Measurements from ENCODE around the gene DOK6. TPM values are rescaled to one million over a fixed set of nuclear protein-coding genes. Genes with fewer than 3 reads are reported as not detected.
A peak's percentile ranks its signal among the peaks of the same experiment; 100 is the strongest.

Gene DOK6
- total and polyA plus RNA-seq, 12 donors, result 0.37 to 12.5 (median 4.6) TPM

DNA sequence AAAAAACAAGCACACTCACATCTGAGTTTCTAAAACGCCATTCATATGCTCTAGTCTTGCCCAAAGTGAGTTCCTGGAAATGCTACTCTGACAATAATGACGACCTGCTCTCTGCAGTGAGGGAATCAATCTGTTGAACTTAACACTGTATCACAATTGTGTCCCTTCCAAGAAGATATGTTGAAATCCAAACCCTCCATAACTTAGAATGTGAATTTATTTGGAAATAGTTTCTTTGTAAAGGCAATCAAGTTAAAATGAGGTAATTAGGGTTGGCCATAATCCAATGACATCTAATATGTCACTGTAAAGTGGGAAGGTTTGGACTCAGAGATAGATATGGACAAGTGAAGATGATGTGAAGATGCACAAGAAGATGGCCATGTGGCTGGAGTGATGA is 282.5 kb downstream of the DOK6 start:
- no peak overlapping the region for H3K27ac ChIP-seq
- no peaks in the 10 kb centered on the region for H3K36me3 ChIP-seq
- ATAC-seq, result no peak
- 67 to 80% methylated on average over 2 of the region's 2 CpGs for WGBS, 2 donors
- no peak for DNase-seq
- TF ChIP-seq, protein P1, sequence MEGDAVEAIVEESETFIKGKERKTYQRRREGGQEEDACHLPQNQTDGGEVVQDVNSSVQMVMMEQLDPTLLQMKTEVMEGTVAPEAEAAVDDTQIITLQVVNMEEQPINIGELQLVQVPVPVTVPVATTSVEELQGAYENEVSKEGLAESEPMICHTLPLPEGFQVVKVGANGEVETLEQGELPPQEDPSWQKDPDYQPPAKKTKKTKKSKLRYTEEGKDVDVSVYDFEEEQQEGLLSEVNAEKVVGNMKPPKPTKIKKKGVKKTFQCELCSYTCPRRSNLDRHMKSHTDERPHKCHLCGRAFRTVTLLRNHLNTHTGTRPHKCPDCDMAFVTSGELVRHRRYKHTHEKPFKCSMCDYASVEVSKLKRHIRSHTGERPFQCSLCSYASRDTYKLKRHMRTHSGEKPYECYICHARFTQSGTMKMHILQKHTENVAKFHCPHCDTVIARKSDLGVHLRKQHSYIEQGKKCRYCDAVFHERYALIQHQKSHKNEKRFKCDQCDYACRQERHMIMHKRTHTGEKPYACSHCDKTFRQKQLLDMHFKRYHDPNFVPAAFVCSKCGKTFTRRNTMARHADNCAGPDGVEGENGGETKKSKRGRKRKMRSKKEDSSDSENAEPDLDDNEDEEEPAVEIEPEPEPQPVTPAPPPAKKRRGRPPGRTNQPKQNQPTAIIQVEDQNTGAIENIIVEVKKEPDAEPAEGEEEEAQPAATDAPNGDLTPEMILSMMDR (IDR thresholded peaks at IDR 0.05), result no peak
- no peaks in the 10 kb centered on the region for H3K27me3 ChIP-seq
- no peak overlapping the region for H3K4me3 ChIP-seq
- peaks cover 0 to 4% (median 0%) of the 10 kb centered on the region in 11 donors for H3K9me3 ChIP-seq
- intact Hi-C loops (cut with DNase I), result loop anchor here in 1 of 10 donors (5.0 kb wide), 1 partner anchor 754 kb away; no protein-coding TSS in a partner anchor
- peaks cover 0 to 4% (median 0%) of the 10 kb centered on the region in 9 donors for H3K4me1 ChIP-seq

GRCh38 chr18:69684789-69685188 is 284.1 kb downstream of the DOK6 start:
- TF ChIP-seq, protein P1 (IDR thresholded peaks at IDR 0.05), result no peak
- Histone ChIP-seq H3K27ac (no peak overlapping the region), H3K4me1 (peaks cover 0 to 4% (median 0%) of the 10 kb centered on the region in 9 donors), H3K36me3 (no peaks in the 10 kb centered on the region), H3K27me3 (no peaks in the 10 kb centered on the region), H3K9me3 (peaks cover 0 to 4% (median 0%) of the 10 kb centered on the region in 11 donors), H3K4me3 (no peak overlapping the region)
- DNase-seq (no peak), ATAC-seq (peak in 4 of 8 donors; percentile 49 to 73 (median 53))
- WGBS, 2 donors, result 68 to 73% methylated on average over 2 of the region's 2 CpGs
- intact Hi-C loops (cut with DNase I), result loop anchor here in 1 of 10 donors (5.0 kb wide), 1 partner anchor 753 kb away; no protein-coding TSS in a partner anchor

DNA sequence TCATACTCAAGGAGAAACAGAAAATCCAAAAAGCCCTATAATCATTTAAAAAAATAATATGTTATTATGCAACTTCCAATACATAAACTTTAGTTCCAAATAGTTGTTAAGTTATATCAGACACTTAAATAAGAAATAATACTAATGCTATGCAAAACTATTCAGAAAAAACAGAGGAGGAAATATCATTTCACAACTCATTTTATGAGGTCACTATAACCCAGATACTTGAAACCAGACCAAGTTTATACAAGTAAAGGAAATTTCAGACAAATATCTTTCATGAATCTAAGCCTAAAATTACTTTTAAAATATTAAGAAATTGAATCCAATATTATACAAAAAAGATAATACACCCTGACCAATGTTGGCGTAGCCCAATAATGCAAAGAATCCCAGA is 286.2 kb downstream of the DOK6 start:
- DNase-seq (no peak), ATAC-seq (no peak)
- 0% methylated on average over 1 of the region's 1 CpG for WGBS, 2 donors
- no peaks in the 10 kb centered on the region for H3K36me3 ChIP-seq
- H3K4me1 ChIP-seq, result peaks cover 0 to 4% (median 0%) of the 10 kb centered on the region in 9 donors
- intact Hi-C loops (cut with DNase I), result no loop called here
- H3K27ac ChIP-seq, result no peak overlapping the region
- no peaks in the 10 kb centered on the region for H3K27me3 ChIP-seq
- H3K9me3 ChIP-seq, result peaks cover 0 to 4% (median 0%) of the 10 kb centered on the region in 11 donors
- H3K4me3 ChIP-seq, result no peak overlapping the region
- TF ChIP-seq, protein P1 (IDR thresholded peaks at IDR 0.05), result peak in 1 of 9 donors; percentile 10

GRCh38 chr18:69689121-69689759 is 288.6 kb downstream of the DOK6 start:
- DNase-seq, result no peak
- intact Hi-C loops (cut with DNase I), result no loop called here
- Histone ChIP-seq H3K27ac (no peak overlapping the region), H3K9me3 (peaks cover 0 to 4% (median 0%) of the 10 kb centered on the region in 11 donors), H3K36me3 (no peaks in the 10 kb centered on the region), H3K27me3 (no peaks in the 10 kb centered on the region), H3K4me1 (peaks cover 0 to 4% (median 0%) of the 10 kb centered on the region in 9 donors), H3K4me3 (no peak overlapping the region)
- WGBS, 2 donors, result 91% methylated on average over 2 of the region's 2 CpGs
- TF ChIP-seq, protein P1 (IDR thresholded peaks at IDR 0.05), result no peak
- ATAC-seq, result no peak
